ENCODE measurements around the gene TLE3.

TLE3 gene

GRCh38 chr15:70112074-70112395, 14.3 kb upstream of the TLE3 start:
- H2AFZ ChIP-seq (ENCODE audit: low read length, unreplicated experiment) = no peak overlapping the region
- no peaks in the 10 kb centered on the region for H3K79me2 ChIP-seq (ENCODE audit: control insufficient read depth, insufficient read depth, low read length, unreplicated experiment)
- H3K27me3 ChIP-seq (ENCODE audit: insufficient read depth, low read length) = no peaks in the 10 kb centered on the region
- H3K4me1 ChIP-seq (ENCODE audit: control insufficient read depth, insufficient read depth, low read length, unreplicated experiment) = peaks cover 12% of the 10 kb centered on the region
- no peaks in the 10 kb centered on the region for H3K36me3 ChIP-seq (ENCODE audit: insufficient read depth, low read length)
- no peak overlapping the region for H3K27ac ChIP-seq (ENCODE audit: low read depth, low read length)
- H3K4me3 ChIP-seq (ENCODE audit: low read depth, low read length) = peak overlapping the region; percentile 52

GRCh38 chr15:70111203-70112073, 13.7 kb upstream of the TLE3 start:
- H3K27me3 ChIP-seq (ENCODE audit: insufficient read depth, low read length) = no peaks in the 10 kb centered on the region
- H3K79me2 ChIP-seq (ENCODE audit: control insufficient read depth, insufficient read depth, low read length, unreplicated experiment) = no peaks in the 10 kb centered on the region
- H3K27ac ChIP-seq (ENCODE audit: low read depth, low read length) = 0 out of 2 replicates have a peak overlapping the region, but pooled peaks have one; percentile 1
- no peaks in the 10 kb centered on the region for H3K36me3 ChIP-seq (ENCODE audit: insufficient read depth, low read length)
- peak overlapping the region; percentile 52 for H3K4me3 ChIP-seq (ENCODE audit: low read depth, low read length)
- peaks cover 12% of the 10 kb centered on the region for H3K4me1 ChIP-seq (ENCODE audit: control insufficient read depth, insufficient read depth, low read length, unreplicated experiment)
- H2AFZ ChIP-seq (ENCODE audit: low read length, unreplicated experiment) = no peak overlapping the region

GRCh38 chr15:70109978-70110377, 12.3 kb upstream of the TLE3 start:
- H2AFZ ChIP-seq (ENCODE audit: low read length, unreplicated experiment) = no peak overlapping the region
- H3K4me1 ChIP-seq (ENCODE audit: control insufficient read depth, insufficient read depth, low read length, unreplicated experiment) = peaks cover 12% of the 10 kb centered on the region
- H3K4me3 ChIP-seq (ENCODE audit: low read depth, low read length) = no peak overlapping the region
- no peaks in the 10 kb centered on the region for H3K27me3 ChIP-seq (ENCODE audit: insufficient read depth, low read length)
- no peaks in the 10 kb centered on the region for H3K36me3 ChIP-seq (ENCODE audit: insufficient read depth, low read length)
- no peak overlapping the region for H3K27ac ChIP-seq (ENCODE audit: low read depth, low read length)
- no peaks in the 10 kb centered on the region for H3K79me2 ChIP-seq (ENCODE audit: control insufficient read depth, insufficient read depth, low read length, unreplicated experiment)

GRCh38 chr15:70109531-70109930, 11.8 kb upstream of the TLE3 start:
- Histone ChIP-seq H3K36me3 (ENCODE audit: insufficient read depth, low read length) (no peaks in the 10 kb centered on the region), H3K27me3 (ENCODE audit: insufficient read depth, low read length) (no peaks in the 10 kb centered on the region), H3K4me3 (ENCODE audit: low read depth, low read length) (no peak overlapping the region), H3K4me1 (ENCODE audit: control insufficient read depth, insufficient read depth, low read length, unreplicated experiment) (peaks cover 12% of the 10 kb centered on the region), H3K79me2 (ENCODE audit: control insufficient read depth, insufficient read depth, low read length, unreplicated experiment) (no peaks in the 10 kb centered on the region), H2AFZ (ENCODE audit: low read length, unreplicated experiment) (no peak overlapping the region), H3K27ac (ENCODE audit: low read depth, low read length) (no peak overlapping the region)

- H3K27ac ChIP-seq (ENCODE audit: low read depth, low read length) = no peak overlapping the region
- no peaks in the 10 kb centered on the region for H3K36me3 ChIP-seq (ENCODE audit: insufficient read depth, low read length)
- peaks cover 14% of the 10 kb centered on the region for H3K4me1 ChIP-seq (ENCODE audit: control insufficient read depth, insufficient read depth, low read length, unreplicated experiment)
- H3K4me3 ChIP-seq (ENCODE audit: low read depth, low read length) = no peak overlapping the region
- H3K27me3 ChIP-seq (ENCODE audit: insufficient read depth, low read length) = no peaks in the 10 kb centered on the region
- no peak overlapping the region for H2AFZ ChIP-seq (ENCODE audit: low read length, unreplicated experiment)
- no peaks in the 10 kb centered on the region for H3K79me2 ChIP-seq (ENCODE audit: control insufficient read depth, insufficient read depth, low read length, unreplicated experiment)
These were observed 6.3 kb upstream of the TLE3 start for GRCh38 chr15:70103880-70104626.

GRCh38 chr15:70102827-70103226, 5.1 kb upstream of the TLE3 start:
- Histone ChIP-seq H2AFZ (ENCODE audit: low read length, unreplicated experiment) (no peak overlapping the region), H3K4me1 (ENCODE audit: control insufficient read depth, insufficient read depth, low read length, unreplicated experiment) (peaks cover 14% of the 10 kb centered on the region), H3K4me3 (ENCODE audit: low read depth, low read length) (no peak overlapping the region), H3K27me3 (ENCODE audit: insufficient read depth, low read length) (no peaks in the 10 kb centered on the region), H3K36me3 (ENCODE audit: insufficient read depth, low read length) (no peaks in the 10 kb centered on the region), H3K27ac (ENCODE audit: low read depth, low read length) (no peak overlapping the region), H3K79me2 (ENCODE audit: control insufficient read depth, insufficient read depth, low read length, unreplicated experiment) (no peaks in the 10 kb centered on the region)

- no peak overlapping the region for H3K27ac ChIP-seq (ENCODE audit: low read depth, low read length)
- no peak overlapping the region for H2AFZ ChIP-seq (ENCODE audit: low read length, unreplicated experiment)
- H3K27me3 ChIP-seq (ENCODE audit: insufficient read depth, low read length) = no peaks in the 10 kb centered on the region
- no peaks in the 10 kb centered on the region for H3K36me3 ChIP-seq (ENCODE audit: insufficient read depth, low read length)
- peaks cover 14% of the 10 kb centered on the region for H3K4me1 ChIP-seq (ENCODE audit: control insufficient read depth, insufficient read depth, low read length, unreplicated experiment)
- H3K79me2 ChIP-seq (ENCODE audit: control insufficient read depth, insufficient read depth, low read length, unreplicated experiment) = peaks cover 10% of the 10 kb centered on the region
- no peak overlapping the region for H3K4me3 ChIP-seq (ENCODE audit: low read depth, low read length)
These were observed 3.9 kb upstream of the TLE3 start for GRCh38 chr15:70101459-70102113.

- H3K27me3 ChIP-seq (ENCODE audit: insufficient read depth, low read length) = no peaks in the 10 kb centered on the region
- peak overlapping the region; percentile 1 for H2AFZ ChIP-seq (ENCODE audit: low read length, unreplicated experiment)
- H3K4me1 ChIP-seq (ENCODE audit: control insufficient read depth, insufficient read depth, low read length, unreplicated experiment) = peaks cover 14% of the 10 kb centered on the region
- no peak overlapping the region for H3K27ac ChIP-seq (ENCODE audit: low read depth, low read length)
- H3K36me3 ChIP-seq (ENCODE audit: insufficient read depth, low read length) = no peaks in the 10 kb centered on the region
- H3K79me2 ChIP-seq (ENCODE audit: control insufficient read depth, insufficient read depth, low read length, unreplicated experiment) = peaks cover 19% of the 10 kb centered on the region
- H3K4me3 ChIP-seq (ENCODE audit: low read depth, low read length) = peak overlapping the region; percentile 99
These were observed 3.0 kb upstream of the TLE3 start for GRCh38 chr15:70100474-70101341.

- H2AFZ ChIP-seq (ENCODE audit: low read length, unreplicated experiment) = peak overlapping the region; percentile 1
- H3K27ac ChIP-seq (ENCODE audit: low read depth, low read length) = no peak overlapping the region
- peaks cover 14% of the 10 kb centered on the region for H3K4me1 ChIP-seq (ENCODE audit: control insufficient read depth, insufficient read depth, low read length, unreplicated experiment)
- H3K4me3 ChIP-seq (ENCODE audit: low read depth, low read length) = peak overlapping the region; percentile 99
- H3K27me3 ChIP-seq (ENCODE audit: insufficient read depth, low read length) = no peaks in the 10 kb centered on the region
- no peaks in the 10 kb centered on the region for H3K36me3 ChIP-seq (ENCODE audit: insufficient read depth, low read length)
- H3K79me2 ChIP-seq (ENCODE audit: control insufficient read depth, insufficient read depth, low read length, unreplicated experiment) = peaks cover 26% of the 10 kb centered on the region
These were observed 2.3 kb upstream of the TLE3 start for GRCh38 chr15:70099967-70100473.
